Adipocyte (in vitro differentiated cells): Measurements from ENCODE around the gene CA5A.
"Not testable (repeated sequence)": the region's sequence is repeated elsewhere in the genome, so short reads cannot be mapped to it uniquely, and the experiment has no call there.

Source experiments
- DNase-seq: peaks from one replicate; pipeline ENCODE4 v3.0.0-alpha.2; 2015; ENCODE audit warnings: low read depth
- H3K27me3 ChIP-seq: replicated peaks from 2 replicates; pipeline ENCODE4 v1.7.0; 2013; ENCODE audit warnings: mild to moderate bottlenecking, low read length, moderate library complexity; ENCODE audit not compliant: control insufficient read depth, insufficient read depth
- H3K36me3 ChIP-seq: 2 replicates; pipeline ENCODE4 v1.7.0; 2013; ENCODE audit warnings: low read length, mild to moderate bottlenecking, moderate library complexity; ENCODE audit not compliant: control insufficient read depth, insufficient read depth, severe bottlenecking
- H3K4me1 ChIP-seq: 2 replicates; pipeline ENCODE4 v1.7.0; 2013; ENCODE audit warnings: mild to moderate bottlenecking, low read length, moderate library complexity; ENCODE audit not compliant: control insufficient read depth, insufficient read depth
- H3K4me3 ChIP-seq: 2 replicates; pipeline ENCODE4 v1.7.0; 2013; ENCODE audit warnings: mild to moderate bottlenecking, low read length, moderate library complexity
- H3K9ac ChIP-seq: 2 replicates; pipeline ENCODE4 v1.7.0; 2013; ENCODE audit warnings: mild to moderate bottlenecking, low read length, moderate library complexity
- H3K9me3 ChIP-seq: 2 replicates; pipeline ENCODE4 v1.7.0; 2013; ENCODE audit warnings: mild to moderate bottlenecking, low read length, moderate library complexity; ENCODE audit not compliant: control insufficient read depth

CA5A gene

DNA sequence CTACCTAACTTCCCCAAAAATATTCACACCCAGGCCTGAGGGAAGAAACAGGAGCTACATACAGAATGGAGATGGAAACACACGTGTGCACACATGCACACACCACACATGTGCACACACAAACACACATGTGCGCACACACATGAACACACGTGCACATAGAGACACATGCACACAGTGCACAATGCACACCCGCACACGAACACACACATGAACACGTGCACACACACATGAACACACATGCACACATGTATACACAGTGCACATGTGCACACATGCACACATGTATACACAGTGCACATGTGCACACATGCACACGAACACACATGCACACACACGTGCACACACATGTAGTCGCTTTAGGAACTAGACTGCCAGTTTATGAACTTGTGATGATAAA lies 18.8 kb downstream of the CA5A start:
- no peak overlapping the region for H3K4me3 ChIP-seq

DNA sequence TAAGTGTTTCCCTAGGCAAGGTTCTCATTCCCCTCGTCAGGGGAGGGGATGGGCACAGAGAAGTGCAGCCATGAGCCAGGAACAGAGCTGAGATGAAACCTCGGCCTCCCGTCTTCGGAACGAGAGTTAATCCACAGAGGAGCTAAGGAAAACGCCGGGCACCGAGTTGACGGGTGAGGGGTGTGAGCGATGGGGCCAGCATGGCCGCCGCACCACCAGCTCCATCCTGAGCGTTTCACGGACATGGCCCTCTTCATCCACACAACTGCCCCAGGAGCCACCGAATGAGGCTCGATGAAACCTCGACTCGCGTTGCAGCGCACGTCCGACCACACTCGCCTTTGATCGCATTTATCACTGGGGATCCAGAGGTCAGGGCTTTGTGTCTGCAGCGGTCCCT lies 21.5 kb downstream of the CA5A start:
- Histone ChIP-seq H3K9ac (no peak overlapping the region), H3K36me3 (no peaks in the 10 kb centered on the region), H3K9me3 (no peaks in the 10 kb centered on the region), H3K4me1 (peaks cover 18% of the 10 kb centered on the region), H3K4me3 (no peak overlapping the region), H3K27me3 (no peaks in the 10 kb centered on the region)
- DNase-seq: no peak

More for the DNA sequence above, 18.8 kb downstream of the CA5A start:
- Histone ChIP-seq H3K9me3 (no peaks in the 10 kb centered on the region), H3K9ac (no peak overlapping the region), H3K36me3 (no peaks in the 10 kb centered on the region), H3K4me1 (peaks cover 14% of the 10 kb centered on the region), H3K27me3 (no peaks in the 10 kb centered on the region)
- no peak for DNase-seq

DNA sequence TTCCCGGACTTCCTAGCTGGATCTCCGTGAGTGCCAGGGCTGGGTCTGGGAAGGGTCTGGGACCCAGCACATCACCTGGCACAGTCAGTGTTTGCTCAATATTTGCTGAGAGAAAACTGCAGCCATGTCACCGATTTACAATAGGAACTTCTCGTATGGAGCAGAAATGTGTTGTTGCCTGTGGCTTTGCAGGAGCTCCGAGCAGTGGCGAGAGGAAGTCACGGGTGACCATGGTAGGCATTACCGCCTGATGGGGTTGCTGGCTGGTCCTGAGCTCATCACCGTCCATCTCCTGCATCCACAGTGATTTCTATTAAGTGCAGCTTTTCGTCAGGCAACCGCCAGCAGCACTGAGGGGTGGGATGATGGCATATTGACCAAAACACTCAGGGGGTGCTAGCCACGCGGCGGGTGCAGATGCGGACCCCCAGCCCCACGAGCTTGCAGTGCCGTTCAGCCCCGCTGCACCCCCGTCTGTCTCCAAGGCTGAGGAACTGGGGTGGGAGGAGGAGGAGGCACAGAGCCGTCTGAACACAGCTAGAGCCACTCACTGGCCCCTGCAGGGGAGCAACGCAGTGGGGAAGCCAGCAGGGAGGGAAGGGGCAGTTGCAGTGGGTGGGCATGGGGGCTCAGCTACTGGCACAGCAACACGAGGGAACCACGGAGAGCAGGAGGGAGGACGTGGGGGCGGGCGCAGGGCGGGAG lies 22.2 kb downstream of the CA5A start:
- not testable (repeated sequence) for H3K9me3 ChIP-seq, H3K9ac ChIP-seq, H3K27me3 ChIP-seq, H3K36me3 ChIP-seq, H3K4me3 ChIP-seq, DNase-seq
- peaks cover 18% of the 10 kb centered on the region for H3K4me1 ChIP-seq

DNA sequence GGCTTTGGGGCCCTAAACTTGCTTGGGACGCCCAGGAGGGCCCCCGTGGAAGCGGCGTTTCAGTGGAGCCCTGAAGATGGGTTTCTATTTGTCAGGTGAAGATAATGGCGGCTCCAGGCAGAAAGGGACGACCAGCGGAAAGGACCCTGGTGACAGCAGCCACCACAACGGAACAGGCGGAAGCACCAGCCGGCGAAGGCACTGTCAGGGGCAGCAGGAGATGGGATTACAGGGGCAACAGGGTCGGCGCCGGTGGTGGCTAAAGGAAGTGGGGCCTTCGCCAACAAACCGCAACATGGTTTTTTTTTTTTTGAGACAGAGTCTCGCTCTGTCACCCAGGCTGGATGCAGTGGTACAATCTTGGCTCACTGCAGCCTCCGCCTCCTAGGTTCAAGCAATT lies 23.6 kb downstream of the CA5A start:
- DNase-seq, H3K4me3 ChIP-seq, H3K4me1 ChIP-seq, H3K36me3 ChIP-seq, H3K9ac ChIP-seq, H3K9me3 ChIP-seq: not testable (repeated sequence)
- H3K27me3 ChIP-seq: peaks cover 10% of the 10 kb centered on the region

DNA sequence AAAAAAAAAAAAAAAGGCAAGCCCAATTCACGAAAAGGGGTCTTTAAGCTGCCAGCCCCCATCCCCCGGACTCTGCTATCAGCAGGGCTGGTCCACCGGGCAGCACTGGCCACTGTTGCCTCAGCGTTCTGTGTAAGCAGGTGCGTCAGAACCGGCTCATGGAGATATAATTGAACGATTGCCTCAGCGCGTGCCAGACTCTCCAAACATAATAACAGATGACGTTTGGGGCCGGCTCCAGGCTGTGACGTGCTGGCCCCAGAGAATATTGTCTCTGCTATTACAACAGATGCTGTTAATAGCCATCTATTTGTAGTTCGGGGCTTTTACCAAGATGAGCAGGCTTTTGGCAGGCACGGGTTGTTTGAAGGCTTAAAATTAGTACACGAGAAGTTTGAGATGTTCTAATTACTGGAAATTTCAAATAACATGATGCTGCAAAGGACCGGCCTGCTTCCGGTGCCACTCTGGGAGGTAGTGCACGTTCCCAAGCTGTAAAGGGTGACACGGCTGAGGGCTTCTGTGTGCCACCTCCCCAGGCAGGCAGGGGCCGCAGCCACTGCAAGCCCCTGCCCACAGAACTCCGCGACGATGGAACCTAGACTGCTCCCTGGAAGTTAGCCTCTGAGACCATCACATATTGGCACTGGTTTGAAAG lies 25.1 kb downstream of the CA5A start:
- H3K27me3 ChIP-seq: peaks cover 15% of the 10 kb centered on the region
- not testable (repeated sequence) for H3K4me1 ChIP-seq, DNase-seq

DNA sequence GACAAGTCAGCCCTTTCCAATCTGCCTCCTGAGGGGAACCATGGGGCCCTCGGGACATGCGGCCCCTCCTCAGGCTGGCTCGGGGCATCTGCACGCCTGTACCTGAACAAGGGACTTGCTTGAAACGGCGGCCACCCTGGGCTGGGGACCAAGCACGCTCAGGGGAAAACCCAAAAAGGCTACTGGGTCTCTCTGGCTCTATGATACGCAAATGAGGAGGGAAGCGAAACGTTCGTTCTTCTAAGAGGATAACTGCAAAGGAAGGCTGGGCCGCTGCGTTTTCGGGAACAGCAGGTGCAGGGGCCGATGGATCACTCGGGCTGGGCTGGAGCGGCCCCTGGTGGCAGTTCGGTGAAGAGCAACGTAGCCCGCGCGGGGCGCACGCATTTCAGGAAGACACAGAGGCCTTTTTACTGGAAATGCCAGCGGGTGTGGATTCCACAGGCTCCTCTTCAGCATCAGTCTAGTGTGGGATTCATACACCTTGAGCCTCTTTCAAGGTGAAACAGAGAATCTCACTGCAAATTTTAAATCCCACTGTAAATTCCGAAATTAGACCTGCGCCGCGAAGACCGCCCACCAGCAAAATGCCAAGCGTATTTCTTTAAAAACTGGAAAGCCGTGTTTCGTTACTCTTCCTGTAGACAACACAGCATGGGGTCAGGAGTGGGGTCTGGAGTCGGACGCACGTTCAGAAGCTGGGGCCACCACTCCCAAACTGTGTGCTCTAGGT lies 27.0 kb downstream of the CA5A start:
- not testable (repeated sequence) for H3K9ac ChIP-seq, H3K4me1 ChIP-seq, H3K36me3 ChIP-seq, H3K4me3 ChIP-seq, H3K9me3 ChIP-seq
- DNase-seq: peak; percentile 78
- H3K27me3 ChIP-seq: peaks cover 20% of the 10 kb centered on the region

More for the DNA sequence above, 25.1 kb downstream of the CA5A start:
- H3K9me3 ChIP-seq, H3K4me3 ChIP-seq, H3K9ac ChIP-seq, H3K36me3 ChIP-seq: not testable (repeated sequence)

DNA sequence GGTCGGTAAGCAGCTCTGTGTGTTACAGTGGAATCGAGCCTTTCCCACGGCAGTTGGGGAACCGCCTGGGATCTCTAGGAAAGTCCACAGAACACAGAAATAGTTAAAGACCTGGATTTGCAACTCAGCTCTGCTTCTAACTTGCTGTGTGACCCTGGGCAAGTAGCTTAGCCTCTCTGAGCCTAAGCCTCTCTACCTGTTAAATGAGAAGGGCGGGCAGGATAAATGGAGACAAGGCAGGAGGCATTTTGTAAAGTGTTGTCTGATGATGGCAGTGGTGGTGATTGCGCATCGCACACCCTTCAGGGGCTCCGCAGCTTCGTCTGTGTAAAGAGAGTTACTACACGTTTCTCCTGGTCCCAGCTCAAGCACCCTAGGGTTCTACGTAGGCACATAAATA lies 28.2 kb downstream of the CA5A start:
- DNase-seq, H3K9me3 ChIP-seq, H3K4me3 ChIP-seq, H3K9ac ChIP-seq, H3K36me3 ChIP-seq, H3K4me1 ChIP-seq: not testable (repeated sequence)
- peaks cover 20% of the 10 kb centered on the region for H3K27me3 ChIP-seq

DNA sequence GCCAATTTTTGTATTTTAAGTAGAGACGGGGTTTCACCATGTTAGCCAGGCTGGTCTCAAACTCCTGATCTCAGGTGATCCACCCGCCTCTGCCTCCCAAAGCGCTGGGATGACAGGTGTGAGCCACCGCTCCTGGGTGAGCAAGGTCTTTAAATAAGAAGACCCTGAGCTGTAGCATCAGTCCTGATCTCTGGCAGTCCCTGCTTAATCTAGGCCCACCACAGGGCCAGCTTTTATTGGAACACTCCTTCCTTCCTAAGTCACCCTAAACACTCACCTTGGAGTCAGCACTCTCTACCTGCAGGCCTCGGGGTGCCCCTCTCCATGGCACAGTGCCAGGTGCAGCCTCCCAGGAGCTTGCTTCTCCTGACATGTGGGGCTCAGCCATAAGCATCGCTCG lies 30.8 kb downstream of the CA5A start:
- H3K9me3 ChIP-seq, H3K4me1 ChIP-seq, DNase-seq, H3K36me3 ChIP-seq, H3K9ac ChIP-seq, H3K4me3 ChIP-seq: not testable (repeated sequence)
- peaks cover 20% of the 10 kb centered on the region for H3K27me3 ChIP-seq

DNA sequence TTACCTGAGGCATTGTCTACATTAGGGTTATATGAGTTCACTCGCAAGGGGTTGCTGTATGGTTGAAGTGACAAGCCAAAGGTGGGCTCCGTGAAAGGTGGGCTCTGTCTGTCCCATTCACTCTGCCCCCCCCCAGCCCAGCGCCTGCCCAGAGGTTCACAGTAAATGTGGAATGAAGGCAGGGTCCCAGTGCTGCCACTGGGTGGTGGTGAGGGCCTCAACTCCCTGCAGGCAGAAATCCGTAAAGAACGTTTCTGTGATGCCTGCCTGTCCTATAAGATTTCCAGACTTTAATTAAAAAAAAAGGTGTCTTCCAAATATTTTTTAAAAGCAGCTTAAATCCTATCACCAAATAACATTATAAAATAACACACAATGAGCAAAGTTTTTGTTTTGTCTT lies 31.4 kb downstream of the CA5A start:
- not testable (repeated sequence) for H3K4me3 ChIP-seq, H3K9me3 ChIP-seq, H3K9ac ChIP-seq, H3K36me3 ChIP-seq, DNase-seq, H3K4me1 ChIP-seq
- peaks cover 24% of the 10 kb centered on the region for H3K27me3 ChIP-seq

DNA sequence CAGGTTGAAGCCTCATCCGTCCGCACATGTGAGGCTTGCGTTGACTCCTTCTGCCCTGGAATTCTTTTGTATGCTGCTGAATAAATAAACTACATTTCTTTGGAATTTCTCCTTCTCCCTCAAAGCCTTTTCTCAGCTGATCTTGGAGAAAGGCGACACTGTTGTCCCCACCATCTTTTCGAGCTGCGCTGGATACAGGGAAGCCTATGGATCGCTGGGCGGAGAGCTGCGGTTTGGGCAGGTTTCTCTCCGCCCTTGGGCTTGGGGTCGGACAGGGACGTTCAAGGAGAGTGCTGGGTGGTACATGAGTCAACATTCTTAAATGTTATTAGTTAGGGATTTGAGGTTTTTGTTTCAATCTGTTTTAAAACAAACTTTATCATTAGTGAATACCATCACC lies 35.8 kb downstream of the CA5A start:
- not testable (repeated sequence) for H3K36me3 ChIP-seq, DNase-seq, H3K9me3 ChIP-seq, H3K4me3 ChIP-seq, H3K27me3 ChIP-seq, H3K4me1 ChIP-seq, H3K9ac ChIP-seq
